Spleen (tissue), 7 donors: ENCODE data around the gene MFSD12.

Experiments used
- CTCF ChIP-seq, 11 experiments: fragments of 200-600 bp in 7 of 11; fragments of 450-650 bp in 4 of 11; sonication (generic) in 4 of 11; IDR thresholded peaks in 8 of 11; conservative IDR thresholded peaks in 3 of 11; 1 replicate in 7 of 11; 2 replicates in 4 of 11; pipeline versions ENCODE4 v1.4.0 to v1.8.0; 2016 to 2021; ENCODE audit warnings: antibody characterized with exemption in 11 of 11, inconsistent platforms in 4 of 11, mild to moderate bottlenecking in 1 of 11
- POLR2A ChIP-seq, 3 donors: fragments of 450-650 bp; IDR thresholded peaks; one replicate each; pipeline ENCODE4 v1.5.1; 2017; ENCODE audit warnings: antibody characterized with exemption in 3 of 3, mild to moderate bottlenecking in 1 of 3
- donor health status: DM: no; HTN: no; CAD: no; lungs with moderate emphysema.
- donor health status: DM: no; HTN: no; CAD: no.
- donor health status: DM: no; HTN: no; CAD: no.

GRCh38 chr19:3604227-3604986 is 47.0 kb upstream of the MFSD12 start:
- no peak for TF ChIP-seq CTCF (IDR thresholded peaks at IDR 0.05 in 8 of 11, conservative IDR thresholded peaks at IDR 0.05 in 3 of 11)
- TF ChIP-seq POLR2A (IDR thresholded peaks at IDR 0.05), result no peak
